ENCODE data around the gene ZBTB44. TPM values are rescaled to one million over a fixed set of nuclear protein-coding genes. Genes with fewer than 3 reads are reported as not detected.

The ZBTB44 gene
- polyA plus RNA-seq, 3 donors, result 7.1 to 19.0 (median 8.8) TPM

Other genes with a start within 250 kb of the ZBTB44 start
- gene APLP2, start 245.0 kb downstream of the ZBTB44 start, polyA plus RNA-seq, result 100 to 1,000 TPM in 2 of 3 donors, 10 to 100 TPM in 1; 80.0 to 251 (median 120) TPM
- 10 to 100 TPM in 1 of 3 donors, 1 to 10 TPM in 2; 3.1 to 38.4 (median 5.2) TPM for gene ST14, start 155.1 kb downstream of the ZBTB44 start, polyA plus RNA-seq
- under 1 TPM; 0.28 to 0.82 (median 0.67) TPM for gene ADAMTS8, start 113.7 kb upstream of the ZBTB44 start, polyA plus RNA-seq
- 10 to 100 TPM in 2 of 3 donors, 1 to 10 TPM in 1; 3.5 to 22.6 (median 10.1) TPM for gene ADAMTS15, start 133.7 kb upstream of the ZBTB44 start, polyA plus RNA-seq